Ovary (tissue), 9 donors: ENCODE results near the gene TET2. TPM values are rescaled to one million over a fixed set of nuclear protein-coding genes. Genes with fewer than 3 reads are reported as not detected.

Experiments
- DNase-seq, 5 donors: peaks; one replicate each; pipeline ENCODE4 v3.0.0-alpha.2; 2019 to 2020
- H3K27ac ChIP-seq, 2 donors: fragments of 200-600 bp; one replicate each; pipeline versions ENCODE4 v1.5.1 to v1.8.0; 2019 to 2022
- H3K27me3 ChIP-seq: fragments of 200-600 bp; one replicate; pipeline ENCODE4 v1.8.0; 2022
- H3K36me3 ChIP-seq: fragments of 200-600 bp; sonication (generic); one replicate; pipeline ENCODE4 v1.5.1; 2019
- H3K4me1 ChIP-seq: one replicate; pipeline ENCODE4 v1.8.1; 2013; ENCODE audit warnings: mild to moderate bottlenecking, moderate library complexity; ENCODE audit not compliant: insufficient read depth
- H3K4me3 ChIP-seq: fragments of 200-600 bp; sonication (generic); one replicate; pipeline ENCODE4 v1.5.1; 2017
- H3K9me3 ChIP-seq, 2 donors: fragments of 200-600 bp in 1 of 2; sonication (generic) in 1 of 2; one replicate each; pipeline versions ENCODE4 v1.5.1 to v1.8.1; 2013 to 2019; ENCODE audit warnings: mild to moderate bottlenecking in 1 of 2, moderate library complexity in 1 of 2
- CTCF ChIP-seq, 3 donors: fragments of 450-650 bp in 2 of 3; fragments of 200-600 bp in 1 of 3; IDR thresholded peaks; one replicate each; pipeline versions ENCODE4 v1.5.1 to v1.8.0; 2016 to 2022; ENCODE audit warnings: antibody characterized with exemption in 3 of 3, mild to moderate bottlenecking in 1 of 3
- EP300 ChIP-seq: sonication (generic); formaldehyde crosslinking; IDR thresholded peaks from one replicate; pipeline ENCODE4 v1.6.1; 2017; ENCODE audit warnings: antibody characterized with exemption
- POLR2A ChIP-seq: fragments of 450-650 bp; IDR thresholded peaks from one replicate; pipeline ENCODE4 v1.6.1; 2017; ENCODE audit warnings: antibody characterized with exemption, mild to moderate bottlenecking, moderate library complexity
- WGBS, 3 donors: extraction: QIAGEN DNeasy Blood & Tissue Kit in 1 of 3; methylation state at CpG; one replicate each; pipeline versions ENCODE4 v1.1.5 to v1.1.7; 2013 to 2017; 5-methylcytosine and 5-hydroxymethylcytosine counted together
- intact Hi-C, 4 donors: fragments of 100-400 bp; cut with DNase I; formaldehyde crosslinking; loops; one replicate each; pipeline versions ENCODE4 v1.11.0 to v1.15.1; 2022 to 2023
- polyA plus RNA-seq, 2 donors: library from polyadenylated mRNA; stranded (reverse); fragments of 200-250 nt in 1 of 2; fragments of 350-450 nt in 1 of 2; fragmentation: Illumina TruSeq in 1 of 2; extraction: RNeasy Lipid Tissue Mini Kit (QIAGEN cat#74804) in 1 of 2; gene quantifications; one replicate each; pipeline ENCODE4 v1.2.3, GENCODE V29; 2013 to 2014
- total RNA-seq, 7 donors: library from RNA; depleted of rRNA in 2 of 7; stranded (reverse); fragments of >200 nt in 2 of 7; fragmentation: NEBNext Ultra II Directional in 3 of 7; extraction: Animal tissue kit (Norgen Biotek cat#: 25700) in 3 of 7; gene quantifications; one replicate each; pipeline versions ENCODE4 v1.1.0 to v1.2.4, GENCODE V29; 2016 to 2023
- donor health status: DM: no; HTN: no; CAD: no; lungs with moderate emphysema.
- donor health status: DM: no; HTN: no; CAD: no.
- donor health status: Bipolar disorder and iron deficiency.
- donor health status: DM: yes; HTN: yes; CAD: no.
- donor health status: DM: no; HTN: no; CAD: no.
- donor health status: DM: yes; HTN: yes; CAD: no.

TET2 gene
- total and polyA plus RNA-seq, 9 donors, result 3.7 to 20.8 (median 17.3) TPM

DNA sequence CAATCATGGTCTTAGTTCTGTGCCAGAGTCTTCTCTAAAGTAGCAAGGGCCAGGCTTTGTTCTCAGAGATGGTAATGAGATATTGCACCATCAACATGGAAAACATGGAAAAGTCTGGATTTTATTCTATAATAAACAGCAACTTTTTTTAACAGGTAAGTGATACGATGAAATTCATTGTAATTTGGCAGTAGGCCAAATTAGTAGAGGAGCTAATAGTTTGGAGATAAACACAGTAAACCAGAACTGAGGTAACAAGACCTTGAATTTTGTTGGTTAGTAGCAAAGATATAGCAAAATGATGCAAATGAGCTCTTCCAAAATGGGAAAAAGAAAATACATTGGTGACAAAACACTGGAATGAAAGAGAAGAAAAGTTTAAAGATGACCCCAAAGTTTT is 126.6 kb downstream of the TET2 start:
- WGBS, 3 donors, result 59 to 66% (median 65%) methylated on average over 1 of the region's 1 CpG

GRCh38 chr4:105274090-105274489 is 127.4 kb downstream of the TET2 start:
- no peaks in the 10 kb centered on the region for H3K27me3 ChIP-seq
- no peaks in the 10 kb centered on the region for H3K9me3 ChIP-seq
- H3K27ac ChIP-seq, result no peak overlapping the region
- no peak overlapping the region for H3K4me3 ChIP-seq
- H3K4me1 ChIP-seq, result no peaks in the 10 kb centered on the region
- TF ChIP-seq POLR2A (no peak), CTCF (IDR thresholded peaks at IDR 0.05) (no peak), EP300 (no peak)
- 33 to 46% (median 40%) methylated on average over 2 of the region's 2 CpGs for WGBS, 3 donors
- H3K36me3 ChIP-seq, result no peaks in the 10 kb centered on the region
- no peak for DNase-seq
- intact Hi-C loops, result no loop called here

More for the DNA sequence above, 126.6 kb downstream of the TET2 start:
- Histone ChIP-seq H3K27ac (no peak overlapping the region), H3K4me1 (no peaks in the 10 kb centered on the region), H3K4me3 (no peak overlapping the region), H3K27me3 (no peaks in the 10 kb centered on the region), H3K36me3 (no peaks in the 10 kb centered on the region), H3K9me3 (no peaks in the 10 kb centered on the region)
- intact Hi-C loops, result no loop called here
- no peak for TF ChIP-seq CTCF (IDR thresholded peaks at IDR 0.05)
- TF ChIP-seq POLR2A, result no peak
- TF ChIP-seq EP300, result no peak
- no peak for DNase-seq

DNA sequence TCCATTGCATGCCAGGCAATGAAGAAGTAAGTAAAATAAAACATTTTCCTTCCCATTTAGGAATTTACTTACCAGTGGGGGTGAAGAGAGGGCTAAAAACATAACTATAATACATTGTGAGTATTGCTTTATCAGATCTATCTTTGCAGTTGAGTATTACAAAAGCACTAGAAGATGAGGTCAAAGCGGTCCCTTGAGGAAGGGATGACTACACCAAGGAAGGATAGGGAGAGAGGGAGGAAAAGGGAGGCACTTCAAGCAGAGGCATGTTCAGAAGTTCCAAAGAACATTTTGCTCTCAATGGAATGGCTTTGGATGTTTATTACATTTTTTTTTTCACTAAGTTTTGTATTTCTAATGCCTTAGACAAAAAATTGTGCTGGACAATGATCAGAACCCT is 127.8 kb downstream of the TET2 start:
- no peak overlapping the region for H3K27ac ChIP-seq
- no peak overlapping the region for H3K4me3 ChIP-seq
- no peaks in the 10 kb centered on the region for H3K36me3 ChIP-seq
- no peaks in the 10 kb centered on the region for H3K4me1 ChIP-seq
- no peak for DNase-seq
- H3K27me3 ChIP-seq, result no peaks in the 10 kb centered on the region
- WGBS, 3 donors, result 85 to 93% (median 91%) methylated on average over 1 of the region's 1 CpG
- intact Hi-C loops, result no loop called here
- TF ChIP-seq CTCF (IDR thresholded peaks at IDR 0.05), result no peak
- TF ChIP-seq EP300, result no peak
- no peak for TF ChIP-seq POLR2A
- no peaks in the 10 kb centered on the region for H3K9me3 ChIP-seq

DNA sequence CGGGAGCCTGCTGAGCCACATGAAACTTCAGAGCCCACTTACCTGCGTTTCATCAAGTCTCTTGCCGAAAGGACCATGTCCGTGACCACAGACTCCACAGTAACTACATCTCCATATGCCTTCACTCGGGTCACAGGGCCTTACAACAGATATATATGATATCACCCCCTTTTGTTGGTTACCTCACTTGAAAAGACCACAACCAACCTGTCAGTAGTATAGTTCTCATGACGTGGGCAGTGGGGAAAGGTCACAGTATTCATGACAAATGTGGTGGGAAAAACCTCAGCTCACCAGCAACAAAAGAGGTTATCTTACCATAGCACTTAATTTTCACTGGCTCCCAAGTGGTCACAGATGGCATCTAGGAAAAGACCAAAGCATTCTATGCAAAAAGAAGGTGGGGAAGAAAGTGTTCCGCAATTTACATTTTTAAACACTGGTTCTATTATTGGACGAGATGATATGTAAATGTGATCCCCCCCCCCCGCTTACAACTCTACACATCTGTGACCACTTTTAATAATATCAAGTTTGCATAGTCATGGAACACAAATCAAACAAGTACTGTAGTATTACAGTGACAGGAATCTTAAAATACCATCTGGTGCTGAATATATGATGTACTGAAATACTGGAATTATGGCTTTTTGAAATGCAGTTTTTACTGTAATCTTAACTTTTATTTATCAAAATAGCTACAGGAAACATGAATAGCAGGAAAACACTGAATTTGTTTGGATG is 129.9 kb downstream of the TET2 start:
- Histone ChIP-seq H3K27me3 (no peaks in the 10 kb centered on the region), H3K27ac (no peak overlapping the region), H3K36me3 (no peaks in the 10 kb centered on the region), H3K4me1 (peaks cover 2% of the 10 kb centered on the region), H3K9me3 (no peaks in the 10 kb centered on the region), H3K4me3 (no peak overlapping the region)
- TF ChIP-seq CTCF (IDR thresholded peaks at IDR 0.05) (no peak), EP300 (no peak), POLR2A (no peak)
- DNase-seq, result no peak
- 93 to 94% (median 94%) methylated on average over 9 of the region's 9 CpGs for WGBS, 3 donors
- intact Hi-C loops, result no loop called here
